ENCODE data around the gene IQCK. TPM values are rescaled to one million over a fixed set of nuclear protein-coding genes. Genes with fewer than 3 reads are reported as not detected.

The IQCK gene
- polyA plus RNA-seq, 3 donors: 0.52 to 1.2 (median 0.58) TPM

GRCh38 chr16:19851476-19851875, 133.4 kb downstream of the IQCK start:
- Histone ChIP-seq H3K4me2 (replicated peaks; ENCODE audit: extremely low read depth, low read length, poor library complexity, severe bottlenecking) (no peak overlapping the region), H3K36me3 (replicated peaks in 1 of 2; ENCODE audit: control insufficient read depth in 1 of 2, insufficient read depth in 2 of 2, low read length in 2 of 2) (no peaks in the 10 kb centered on the region), H3K27ac (ENCODE audit: low read depth in 1 of 2, low read length in 2 of 2) (no peak overlapping the region), H3K79me2 (ENCODE audit: insufficient read depth, low read length) (no peaks in the 10 kb centered on the region), H3K4me3 (replicated peaks in 1 of 3; ENCODE audit: low read depth in 2 of 3, low read length in 3 of 3) (no peak overlapping the region), H2AFZ (ENCODE audit: insufficient read depth, low read depth, low read length, poor library complexity, severe bottlenecking) (no peak overlapping the region), H3K9ac (ENCODE audit: insufficient read depth, low read length, poor library complexity, severe bottlenecking) (no peak overlapping the region), H3K27me3 (ENCODE audit: control insufficient read depth in 2 of 2, insufficient read depth in 2 of 2, low read length in 2 of 2) (no peaks in the 10 kb centered on the region), H3K4me1 (ENCODE audit: control insufficient read depth in 1 of 2, insufficient read depth in 2 of 2, low read length in 2 of 2) (no peaks in the 10 kb centered on the region), H4K20me1 (ENCODE audit: insufficient read depth, low read length) (no peaks in the 10 kb centered on the region), H3K9me3 (replicated peaks in 1 of 2; ENCODE audit: control insufficient read depth in 1 of 2, insufficient read depth in 1 of 2, low read length in 2 of 2) (no peaks in the 10 kb centered on the region)
- no peaks in the 10 kb centered on the region for H3K4me1 Mint-ChIP-seq
- no peak overlapping the region for H3K27ac Mint-ChIP-seq
- DNase-seq: no peak
- H3K9me3 Mint-ChIP-seq: no peaks in the 10 kb centered on the region
- H3K4me3 Mint-ChIP-seq: no peak overlapping the region
- WGBS (ENCODE audit: insufficient coverage): 100% methylated on average over 5 of the region's 7 CpGs
- intact Hi-C loops (cut with micrococcal nuclease): no loop called here
- H3K27me3 Mint-ChIP-seq (ENCODE audit: low read depth in 3 of 3): peaks cover 0 to 3% (median 0%) of the 10 kb centered on the region in 3 donors
- H3K36me3 Mint-ChIP-seq: no peaks in the 10 kb centered on the region
- no peak for TF ChIP-seq CTCF (IDR thresholded peaks at IDR 0.05)

- H3K9me3 Mint-ChIP-seq: no peaks in the 10 kb centered on the region
- Histone ChIP-seq H3K4me2 (replicated peaks; ENCODE audit: extremely low read depth, low read length, poor library complexity, severe bottlenecking) (no peak overlapping the region), H3K79me2 (ENCODE audit: insufficient read depth, low read length) (no peaks in the 10 kb centered on the region), H4K20me1 (ENCODE audit: insufficient read depth, low read length) (no peaks in the 10 kb centered on the region), H3K27me3 (ENCODE audit: control insufficient read depth in 2 of 2, insufficient read depth in 2 of 2, low read length in 2 of 2) (no peaks in the 10 kb centered on the region), H3K9me3 (replicated peaks in 1 of 2; ENCODE audit: control insufficient read depth in 1 of 2, insufficient read depth in 1 of 2, low read length in 2 of 2) (no peaks in the 10 kb centered on the region), H3K4me3 (replicated peaks in 1 of 3; ENCODE audit: low read depth in 2 of 3, low read length in 3 of 3) (no peak overlapping the region), H2AFZ (ENCODE audit: insufficient read depth, low read depth, low read length, poor library complexity, severe bottlenecking) (no peak overlapping the region), H3K9ac (ENCODE audit: insufficient read depth, low read length, poor library complexity, severe bottlenecking) (no peak overlapping the region), H3K4me1 (ENCODE audit: control insufficient read depth in 1 of 2, insufficient read depth in 2 of 2, low read length in 2 of 2) (no peaks in the 10 kb centered on the region), H3K27ac (ENCODE audit: low read depth in 1 of 2, low read length in 2 of 2) (no peak overlapping the region), H3K36me3 (replicated peaks in 1 of 2; ENCODE audit: control insufficient read depth in 1 of 2, insufficient read depth in 2 of 2, low read length in 2 of 2) (no peaks in the 10 kb centered on the region)
- no peak overlapping the region for H3K4me3 Mint-ChIP-seq
- peaks cover 0 to 1% (median 0%) of the 10 kb centered on the region in 3 donors for H3K27me3 Mint-ChIP-seq (ENCODE audit: low read depth in 3 of 3)
- H3K27ac Mint-ChIP-seq: peak overlapping the region in 1 of 7 donors; percentile 21
- TF ChIP-seq CTCF (IDR thresholded peaks at IDR 0.05): no peak
- H3K4me1 Mint-ChIP-seq: no peaks in the 10 kb centered on the region
- WGBS (ENCODE audit: insufficient coverage): 100% methylated on average over 3 of the region's 8 CpGs
- intact Hi-C loops (cut with micrococcal nuclease): no loop called here
- H3K36me3 Mint-ChIP-seq: no peaks in the 10 kb centered on the region
- DNase-seq: no peak
Measured at GRCh38 chr16:19853132-19853741, 135.2 kb downstream of the IQCK start.
